HepG2 (cell line): ENCODE results near the gene KLHL17. TPM values are rescaled to one million over a fixed set of nuclear protein-coding genes. Genes with fewer than 3 reads are reported as not detected.

ENCODE experiments used
- BCL3 ChIP-seq: sonication (generic); formaldehyde crosslinking; IDR thresholded peaks from 2 replicates; pipeline ENCODE4 v1.5.1; 2020; ENCODE audit warnings: mild to moderate bottlenecking, missing genetic modification reagents, moderate library complexity
- CCDC6 ChIP-seq: sonication (generic); formaldehyde crosslinking; IDR thresholded peaks from 2 replicates; pipeline ENCODE4 v1.8.1; 2022; ENCODE audit warnings: mild to moderate bottlenecking, missing genetic modification reagents, moderate library complexity
- CREB1 ChIP-seq, 2 experiments: fragments of 450-650 bp in 1 of 2; IDR thresholded peaks; 2 replicates each; pipeline ENCODE4 v1.6.1; 2016 to 2017; ENCODE audit warnings: control low read depth in 1 of 2, mild to moderate bottlenecking in 1 of 2, missing compliant biosample characterization in 1 of 2, missing genetic modification characterization in 1 of 2
- KLF6 ChIP-seq: IDR thresholded peaks from 2 replicates; pipeline ENCODE4 v1.8.0; 2016; ENCODE audit warnings: missing biosample characterization, missing genetic modification reagents
- SKI ChIP-seq: fragments of 450-650 bp; IDR thresholded peaks from one replicate; pipeline ENCODE4 v1.6.1; 2018; ENCODE audit warnings: mild to moderate bottlenecking; ENCODE audit not compliant: partially characterized antibody
- SPEN ChIP-seq: sonication (generic); formaldehyde crosslinking; IDR thresholded peaks from 2 replicates; pipeline ENCODE4 v1.5.1; 2020; ENCODE audit warnings: low read depth, mild to moderate bottlenecking, missing genetic modification reagents
- TCF7L2 ChIP-seq: IDR thresholded peaks from 2 replicates; pipeline ENCODE4 v1.6.1; 2011; ENCODE audit warnings: mild to moderate bottlenecking, low read depth, low read length, moderate library complexity
- TRIM24 ChIP-seq: sonication (generic); formaldehyde crosslinking; IDR thresholded peaks from 2 replicates; pipeline ENCODE4 v1.8.0; 2022; ENCODE audit warnings: mild to moderate bottlenecking, missing genetic modification reagents
- ZBTB42 ChIP-seq: sonication (generic); formaldehyde crosslinking; IDR thresholded peaks from 2 replicates; pipeline ENCODE4 v1.5.0; 2020; ENCODE audit warnings: mild to moderate bottlenecking, missing genetic modification reagents
- ZEB1 ChIP-seq: IDR thresholded peaks from 2 replicates; pipeline ENCODE4 v1.6.1; 2012; ENCODE audit warnings: mild to moderate bottlenecking, low read depth, inconsistent platforms; ENCODE audit not compliant: insufficient replicate concordance
- ZKSCAN5 ChIP-seq: sonication (generic); formaldehyde crosslinking; IDR thresholded peaks from 2 replicates; pipeline ENCODE4 v1.5.1; 2020; ENCODE audit warnings: mild to moderate bottlenecking, missing genetic modification reagents
- ZMAT3 ChIP-seq: sonication (generic); formaldehyde crosslinking; conservative IDR thresholded peaks from 2 replicates; pipeline ENCODE4 v1.7.0; 2021; ENCODE audit warnings: missing genetic modification reagents
- ZNF124 ChIP-seq: sonication (generic); formaldehyde crosslinking; IDR thresholded peaks from 2 replicates; pipeline ENCODE4 v1.4.0; 2020; ENCODE audit warnings: missing genetic modification reagents
- ZNF550 ChIP-seq: sonication (generic); formaldehyde crosslinking; IDR thresholded peaks from 2 replicates; pipeline ENCODE4 v1.4.0; 2020; ENCODE audit warnings: mild to moderate bottlenecking, missing genetic modification reagents, borderline replicate concordance
- ZNF556 ChIP-seq: sonication (generic); formaldehyde crosslinking; IDR thresholded peaks from 2 replicates; pipeline ENCODE4 v1.4.0; 2020; ENCODE audit warnings: mild to moderate bottlenecking, missing genetic modification reagents, borderline replicate concordance
- ZNF792 ChIP-seq: IDR thresholded peaks from 2 replicates; pipeline ENCODE4 v1.6.1; 2016
- polyA plus RNA-seq, 8 experiments: library from polyadenylated mRNA; depleted of rRNA in 3 of 8; stranded (reverse) in 7 of 8; unstranded in 1 of 8; fragments of >200 nt; fragmentation: Illumina TruSeq in 4 of 8; extraction: Trizol in 4 of 8; gene quantifications; 2 replicates each; pipeline versions ENCODE4 v1.2.1 to v1.2.3, GENCODE V29; 2011 to 2016; ENCODE audit warnings: low read depth in 4 of 8, missing spikeins in 1 of 8, mixed read lengths in 1 of 8; ENCODE audit not compliant: insufficient read depth in 1 of 8
- total RNA-seq, 5 experiments: library from RNA; depleted of rRNA; stranded (reverse); fragments of >200 nt; fragmentation: Illumina TruSeq; extraction: Trizol; gene quantifications; 2 replicates each; pipeline ENCODE4 v1.2.3, GENCODE V29; 2016; ENCODE audit warnings: low read depth in 1 of 5
- TF ChIP-seq, protein P1 (sequence below): sonication (generic); formaldehyde crosslinking; IDR thresholded peaks from 2 replicates; pipeline ENCODE4 v1.5.0; 2020; ENCODE audit warnings: mild to moderate bottlenecking, missing genetic modification reagents
- TF ChIP-seq, protein P2 (sequence below): sonication (generic); formaldehyde crosslinking; IDR thresholded peaks from 2 replicates; pipeline ENCODE4 v1.5.0; 2020; ENCODE audit warnings: missing genetic modification reagents
- TF ChIP-seq, protein P3 (sequence below): sonication (generic); formaldehyde crosslinking; IDR thresholded peaks from 2 replicates; pipeline ENCODE4 v1.8.1; 2022; ENCODE audit warnings: low read depth, mild to moderate bottlenecking, missing genetic modification reagents

Gene KLHL17
- total and polyA plus RNA-seq, 2 of the 13 experiments (the other 11 are each of a cell fraction or from before 2014, with no cell fraction given) = 9.3 to 24.7 TPM

DNA sequence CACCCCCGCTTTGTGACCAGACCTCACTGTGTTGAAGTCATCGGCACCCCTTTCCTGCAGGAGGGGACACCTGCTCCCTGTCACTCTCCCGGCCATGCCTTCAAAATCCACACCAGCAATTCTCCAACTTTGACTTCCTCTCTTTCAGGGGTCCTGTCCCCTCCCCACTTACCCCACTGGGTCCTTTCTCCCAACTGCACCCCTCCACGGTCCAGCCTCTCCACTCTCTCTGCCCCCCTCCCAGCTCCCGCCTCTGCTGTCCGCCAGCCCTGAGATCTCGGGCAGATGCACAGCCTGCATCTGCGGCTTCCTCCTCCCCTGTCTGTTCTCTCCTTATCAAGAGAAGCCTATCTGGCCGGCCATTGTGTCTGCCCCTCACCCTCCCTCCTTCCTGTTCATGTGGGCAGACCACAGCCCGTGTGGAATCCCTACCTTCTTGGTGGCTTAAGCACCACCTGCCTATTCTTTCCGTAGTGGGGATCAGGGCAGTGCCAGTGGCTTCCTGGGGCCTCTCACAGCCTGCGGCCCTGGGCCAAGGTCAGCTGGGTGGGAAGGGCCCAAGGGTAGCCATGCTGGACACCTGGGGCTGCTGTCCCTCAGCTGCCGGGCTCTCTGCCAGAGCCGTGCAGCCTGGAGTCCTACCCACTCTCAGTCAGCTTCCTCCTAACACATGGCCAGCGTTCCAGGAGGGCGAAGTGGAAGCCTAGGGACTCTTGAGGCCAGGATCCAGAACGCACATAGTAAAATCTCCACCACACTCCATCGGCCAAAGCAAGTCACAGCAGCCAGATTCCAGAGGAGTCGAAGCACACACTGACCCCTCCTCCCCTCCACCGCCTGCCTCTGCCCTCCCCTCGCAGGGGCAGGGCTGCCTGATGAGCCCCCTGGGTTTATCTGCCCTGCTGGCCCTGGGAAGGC is 44.7 kb downstream of the KLHL17 start (continued):
- TF ChIP-seq KLF6 (CRISPR knock-in tag) = no peak
- TF ChIP-seq SKI = no peak
- no peak for TF ChIP-seq TCF7L2
- no peak for TF ChIP-seq ZKSCAN5
- TF ChIP-seq ZNF792 = peak; percentile 63; the same call in 1 of the 2 replicates
- TF ChIP-seq, protein P1, sequence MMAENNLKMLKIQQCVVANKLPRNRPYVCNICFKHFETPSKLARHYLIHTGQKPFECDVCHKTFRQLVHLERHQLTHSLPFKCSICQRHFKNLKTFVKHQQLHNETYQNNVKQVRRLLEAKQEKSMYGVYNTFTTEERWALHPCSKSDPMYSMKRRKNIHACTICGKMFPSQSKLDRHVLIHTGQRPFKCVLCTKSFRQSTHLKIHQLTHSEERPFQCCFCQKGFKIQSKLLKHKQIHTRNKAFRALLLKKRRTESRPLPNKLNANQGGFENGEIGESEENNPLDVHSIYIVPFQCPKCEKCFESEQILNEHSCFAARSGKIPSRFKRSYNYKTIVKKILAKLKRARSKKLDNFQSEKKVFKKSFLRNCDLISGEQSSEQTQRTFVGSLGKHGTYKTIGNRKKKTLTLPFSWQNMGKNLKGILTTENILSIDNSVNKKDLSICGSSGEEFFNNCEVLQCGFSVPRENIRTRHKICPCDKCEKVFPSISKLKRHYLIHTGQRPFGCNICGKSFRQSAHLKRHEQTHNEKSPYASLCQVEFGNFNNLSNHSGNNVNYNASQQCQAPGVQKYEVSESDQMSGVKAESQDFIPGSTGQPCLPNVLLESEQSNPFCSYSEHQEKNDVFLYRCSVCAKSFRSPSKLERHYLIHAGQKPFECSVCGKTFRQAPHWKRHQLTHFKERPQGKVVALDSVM = no peak
- TF ChIP-seq ZNF556 = no peak
- no peak for TF ChIP-seq ZEB1
- TF ChIP-seq, protein P2, sequence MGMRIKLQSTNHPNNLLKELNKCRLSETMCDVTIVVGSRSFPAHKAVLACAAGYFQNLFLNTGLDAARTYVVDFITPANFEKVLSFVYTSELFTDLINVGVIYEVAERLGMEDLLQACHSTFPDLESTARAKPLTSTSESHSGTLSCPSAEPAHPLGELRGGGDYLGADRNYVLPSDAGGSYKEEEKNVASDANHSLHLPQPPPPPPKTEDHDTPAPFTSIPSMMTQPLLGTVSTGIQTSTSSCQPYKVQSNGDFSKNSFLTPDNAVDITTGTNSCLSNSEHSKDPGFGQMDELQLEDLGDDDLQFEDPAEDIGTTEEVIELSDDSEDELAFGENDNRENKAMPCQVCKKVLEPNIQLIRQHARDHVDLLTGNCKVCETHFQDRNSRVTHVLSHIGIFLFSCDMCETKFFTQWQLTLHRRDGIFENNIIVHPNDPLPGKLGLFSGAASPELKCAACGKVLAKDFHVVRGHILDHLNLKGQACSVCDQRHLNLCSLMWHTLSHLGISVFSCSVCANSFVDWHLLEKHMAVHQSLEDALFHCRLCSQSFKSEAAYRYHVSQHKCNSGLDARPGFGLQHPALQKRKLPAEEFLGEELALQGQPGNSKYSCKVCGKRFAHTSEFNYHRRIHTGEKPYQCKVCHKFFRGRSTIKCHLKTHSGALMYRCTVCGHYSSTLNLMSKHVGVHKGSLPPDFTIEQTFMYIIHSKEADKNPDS (CRISPR knock-in tag) = no peak
- TF ChIP-seq ZMAT3 (CRISPR knock-in tag) = peak; percentile 42; the same call in 1 of the 2 replicates
- no peak for TF ChIP-seq CREB1 (IDR thresholded peaks at IDR 0.05)
- no peak for TF ChIP-seq CREB1 (CRISPR knock-in tag; IDR thresholded peaks at IDR 0.05)
- TF ChIP-seq, protein P3, sequence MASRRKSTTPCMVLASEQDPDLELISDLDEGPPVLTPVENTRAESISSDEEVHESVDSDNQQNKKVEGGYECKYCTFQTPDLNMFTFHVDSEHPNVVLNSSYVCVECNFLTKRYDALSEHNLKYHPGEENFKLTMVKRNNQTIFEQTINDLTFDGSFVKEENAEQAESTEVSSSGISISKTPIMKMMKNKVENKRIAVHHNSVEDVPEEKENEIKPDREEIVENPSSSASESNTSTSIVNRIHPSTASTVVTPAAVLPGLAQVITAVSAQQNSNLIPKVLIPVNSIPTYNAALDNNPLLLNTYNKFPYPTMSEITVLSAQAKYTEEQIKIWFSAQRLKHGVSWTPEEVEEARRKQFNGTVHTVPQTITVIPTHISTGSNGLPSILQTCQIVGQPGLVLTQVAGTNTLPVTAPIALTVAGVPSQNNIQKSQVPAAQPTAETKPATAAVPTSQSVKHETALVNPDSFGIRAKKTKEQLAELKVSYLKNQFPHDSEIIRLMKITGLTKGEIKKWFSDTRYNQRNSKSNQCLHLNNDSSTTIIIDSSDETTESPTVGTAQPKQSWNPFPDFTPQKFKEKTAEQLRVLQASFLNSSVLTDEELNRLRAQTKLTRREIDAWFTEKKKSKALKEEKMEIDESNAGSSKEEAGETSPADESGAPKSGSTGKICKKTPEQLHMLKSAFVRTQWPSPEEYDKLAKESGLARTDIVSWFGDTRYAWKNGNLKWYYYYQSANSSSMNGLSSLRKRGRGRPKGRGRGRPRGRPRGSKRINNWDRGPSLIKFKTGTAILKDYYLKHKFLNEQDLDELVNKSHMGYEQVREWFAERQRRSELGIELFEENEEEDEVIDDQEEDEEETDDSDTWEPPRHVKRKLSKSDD = no peak
- no peak for TF ChIP-seq CCDC6 (CRISPR knock-in tag)
- peak; percentile 31; the same call in 1 of the 2 replicates for TF ChIP-seq ZNF124 (CRISPR knock-in tag)
- TF ChIP-seq ZBTB42 = no peak
- no peak for TF ChIP-seq ZNF550 (CRISPR knock-in tag)
- TF ChIP-seq SPEN (CRISPR knock-in tag) = peak; percentile 53; the same call in 1 of the 2 replicates
- TF ChIP-seq BCL3 (CRISPR knock-in tag) = peak; percentile 44; the same call in 1 of the 2 replicates
- no peak for TF ChIP-seq TRIM24 (CRISPR knock-in tag)
